Hepatocyte (in vitro differentiated cells): Measurements from ENCODE around the gene INPP4B. TPM values are rescaled to one million over a fixed set of nuclear protein-coding genes. Genes with fewer than 3 reads are reported as not detected.

Source experiments
- DNase-seq: peaks from one replicate; pipeline ENCODE4 v3.0.0-alpha.2; 2016; ENCODE audit warnings: low spot score
- H2AFZ ChIP-seq: fragments of 200-600 bp; sonication (generic); 2 replicates; pipeline ENCODE4 v1.6.0; 2016; ENCODE audit warnings: antibody characterized with exemption, mild to moderate bottlenecking
- H3K27ac ChIP-seq: fragments of 200-600 bp; sonication (generic); 2 replicates; pipeline ENCODE4 v1.5.1; 2016; ENCODE audit warnings: mild to moderate bottlenecking
- H3K27me3 ChIP-seq: fragments of 200-600 bp; sonication (generic); 2 replicates; pipeline ENCODE4 v1.6.1; 2016
- H3K36me3 ChIP-seq: fragments of 200-600 bp; sonication (generic); replicated peaks from 2 replicates; pipeline ENCODE4 v1.5.1; 2016; ENCODE audit warnings: low read depth; ENCODE audit not compliant: insufficient read depth
- H3K4me1 ChIP-seq: fragments of 200-600 bp; sonication (generic); 2 replicates; pipeline ENCODE4 v1.5.1; 2016; ENCODE audit warnings: mild to moderate bottlenecking, moderate library complexity; ENCODE audit not compliant: insufficient read depth
- H3K4me2 ChIP-seq: fragments of 200-600 bp; sonication (generic); 2 replicates; pipeline ENCODE4 v1.6.0; 2016
- H3K4me3 ChIP-seq: fragments of 200-600 bp; sonication (generic); 2 replicates; pipeline ENCODE4 v1.5.1; 2016; ENCODE audit warnings: mild to moderate bottlenecking
- H3K79me2 ChIP-seq: fragments of 200-600 bp; sonication (generic); 2 replicates; pipeline ENCODE4 v1.6.0; 2017; ENCODE audit warnings: mild to moderate bottlenecking
- H3K9me2 ChIP-seq: fragments of 200-600 bp; sonication (generic); replicated peaks from 2 replicates; pipeline ENCODE4 v1.6.0; 2017; ENCODE audit warnings: mild to moderate bottlenecking; ENCODE audit not compliant: insufficient read depth
- H3K9me3 ChIP-seq: fragments of 200-600 bp; sonication (generic); 2 replicates; pipeline ENCODE4 v1.5.1; 2016; ENCODE audit warnings: low read depth, mild to moderate bottlenecking
- H4K20me1 ChIP-seq: fragments of 200-600 bp; sonication (generic); 2 replicates; pipeline ENCODE4 v1.6.0; 2016; ENCODE audit warnings: mild to moderate bottlenecking; ENCODE audit not compliant: insufficient read depth, poor library complexity, severe bottlenecking
- EZH2 ChIP-seq: fragments of 200-600 bp; sonication (generic); IDR thresholded peaks from 2 replicates; pipeline ENCODE4 v1.6.1; 2016; ENCODE audit warnings: antibody characterized with exemption, mild to moderate bottlenecking, borderline replicate concordance
- EZH2phosphoT487 ChIP-seq: fragments of 200-600 bp; sonication (generic); IDR thresholded peaks from one replicate; pipeline ENCODE4 v1.6.1; 2018; ENCODE audit warnings: antibody characterized with exemption, mild to moderate bottlenecking, low read depth, moderate library complexity; ENCODE audit not compliant: unreplicated experiment, severe bottlenecking
- WGBS: methylation state at CpG from one replicate; pipeline ENCODE4 v1.1.6; 2016; ENCODE audit warnings: low lambda C conversion rate; ENCODE audit errors: missing lambda C conversion rate; 5-methylcytosine and 5-hydroxymethylcytosine counted together
- polyA plus RNA-seq: library from polyadenylated mRNA; unstranded; fragments of >200 nt; fragmentation: Nextera tagmentation; extraction: Ambion mirVana; gene quantifications from 2 replicates; pipeline ENCODE4 v1.2.1, GENCODE V29; 2016
- total RNA-seq: library from RNA; depleted of rRNA; stranded (reverse); fragments of >200 nt; gene quantifications from 2 replicates; pipeline ENCODE4 v1.2.3, GENCODE V29; 2014
- TF ChIP-seq, protein P1 (sequence below): fragments of 200-600 bp; sonication (generic); IDR thresholded peaks from 2 replicates; pipeline ENCODE4 v1.5.1; 2016; ENCODE audit warnings: antibody characterized with exemption, mild to moderate bottlenecking; ENCODE audit not compliant: poor library complexity

The INPP4B gene
- total and polyA plus RNA-seq, 2 experiments from 2014 or later, result 4.2 to 7.1 TPM

DNA sequence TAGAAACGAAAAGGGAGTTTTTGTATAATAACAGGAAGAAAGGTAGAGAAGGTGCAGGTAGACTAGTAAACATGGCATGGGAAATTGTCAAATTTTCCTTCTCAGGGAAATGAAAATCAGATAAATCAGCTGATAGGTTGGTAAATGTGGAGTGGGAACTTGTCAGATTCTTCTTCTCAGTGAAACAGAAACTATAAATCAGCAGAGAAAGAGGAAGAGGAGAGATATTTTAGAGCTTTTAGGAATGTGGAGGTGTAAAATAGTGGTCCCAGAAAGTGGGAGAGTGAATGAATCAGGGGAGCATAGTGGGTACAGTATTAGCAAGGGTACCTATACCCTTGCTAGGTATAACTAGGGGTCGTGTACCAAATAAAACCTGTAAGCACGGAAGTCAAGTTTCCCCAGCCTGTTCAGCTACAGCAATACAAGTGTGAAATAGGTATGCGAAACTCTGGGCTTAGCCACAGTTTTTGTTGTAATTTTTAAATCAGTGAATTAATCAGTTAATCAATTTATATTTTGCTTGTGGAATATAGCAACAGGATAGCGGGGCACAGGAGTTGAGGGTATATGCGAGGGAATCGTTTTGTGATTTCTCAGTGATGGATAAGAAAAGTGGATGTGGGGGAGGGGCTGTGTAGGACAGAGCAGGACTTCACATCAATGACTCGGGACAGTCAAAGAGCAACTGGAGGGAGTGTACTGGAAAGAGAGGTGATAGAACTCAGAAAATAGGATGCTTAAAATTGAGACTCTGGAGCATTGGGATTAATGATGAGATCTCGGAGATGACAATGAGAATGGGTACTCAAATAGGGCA is 561.5 kb downstream of the INPP4B start:
- H3K79me2 ChIP-seq, result no peaks in the 10 kb centered on the region
- no peaks in the 10 kb centered on the region for H3K4me1 ChIP-seq
- no peak overlapping the region for H3K27ac ChIP-seq
- no peak overlapping the region for H3K4me3 ChIP-seq
- no peak overlapping the region for H3K4me2 ChIP-seq
- H3K36me3 ChIP-seq, result no peaks in the 10 kb centered on the region
- H4K20me1 ChIP-seq, result no peaks in the 10 kb centered on the region
- H3K9me3 ChIP-seq, result no peaks in the 10 kb centered on the region
- 90% methylated on average over 9 of the region's 9 CpGs for WGBS
- H2AFZ ChIP-seq, result no peak overlapping the region
- no peak for DNase-seq
- no peaks in the 10 kb centered on the region for H3K9me2 ChIP-seq
- no peaks in the 10 kb centered on the region for H3K27me3 ChIP-seq
- TF ChIP-seq, protein P1, sequence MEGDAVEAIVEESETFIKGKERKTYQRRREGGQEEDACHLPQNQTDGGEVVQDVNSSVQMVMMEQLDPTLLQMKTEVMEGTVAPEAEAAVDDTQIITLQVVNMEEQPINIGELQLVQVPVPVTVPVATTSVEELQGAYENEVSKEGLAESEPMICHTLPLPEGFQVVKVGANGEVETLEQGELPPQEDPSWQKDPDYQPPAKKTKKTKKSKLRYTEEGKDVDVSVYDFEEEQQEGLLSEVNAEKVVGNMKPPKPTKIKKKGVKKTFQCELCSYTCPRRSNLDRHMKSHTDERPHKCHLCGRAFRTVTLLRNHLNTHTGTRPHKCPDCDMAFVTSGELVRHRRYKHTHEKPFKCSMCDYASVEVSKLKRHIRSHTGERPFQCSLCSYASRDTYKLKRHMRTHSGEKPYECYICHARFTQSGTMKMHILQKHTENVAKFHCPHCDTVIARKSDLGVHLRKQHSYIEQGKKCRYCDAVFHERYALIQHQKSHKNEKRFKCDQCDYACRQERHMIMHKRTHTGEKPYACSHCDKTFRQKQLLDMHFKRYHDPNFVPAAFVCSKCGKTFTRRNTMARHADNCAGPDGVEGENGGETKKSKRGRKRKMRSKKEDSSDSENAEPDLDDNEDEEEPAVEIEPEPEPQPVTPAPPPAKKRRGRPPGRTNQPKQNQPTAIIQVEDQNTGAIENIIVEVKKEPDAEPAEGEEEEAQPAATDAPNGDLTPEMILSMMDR, result no peak
- TF ChIP-seq EZH2phosphoT487 (no peak), EZH2 (no peak)

DNA sequence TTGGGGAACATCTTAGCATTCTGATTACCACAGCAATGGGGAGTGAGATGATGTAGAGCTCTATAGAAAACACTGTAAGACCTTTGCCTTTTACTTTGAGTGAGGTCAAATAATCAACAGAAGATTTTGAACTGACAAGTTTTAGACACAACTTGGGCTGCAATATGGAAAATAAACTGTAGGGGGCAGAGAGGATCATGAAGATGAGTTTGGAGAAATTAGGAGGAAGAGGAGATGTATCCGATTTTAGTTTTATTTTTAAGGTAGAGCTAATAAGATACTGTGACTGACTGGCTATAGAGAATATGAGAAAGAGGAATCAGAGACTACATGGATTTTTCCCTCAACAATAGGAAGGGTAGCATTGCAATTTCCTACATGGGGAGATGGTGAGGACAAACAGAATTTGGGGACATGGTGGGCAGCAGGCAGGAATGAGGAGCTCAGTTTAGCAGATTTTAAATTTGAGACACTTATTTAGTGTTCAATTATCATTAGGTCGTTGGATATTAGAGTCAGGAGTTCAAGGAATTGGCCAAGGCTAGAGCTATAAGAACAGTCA is 563.1 kb downstream of the INPP4B start:
- DNase-seq, result peak; percentile 16
- Histone ChIP-seq H3K36me3 (no peaks in the 10 kb centered on the region), H3K27ac (no peak overlapping the region), H3K27me3 (no peaks in the 10 kb centered on the region), H3K9me3 (no peaks in the 10 kb centered on the region), H3K4me2 (no peak overlapping the region), H3K4me3 (no peak overlapping the region), H4K20me1 (no peaks in the 10 kb centered on the region), H3K4me1 (no peaks in the 10 kb centered on the region), H2AFZ (no peak overlapping the region), H3K9me2 (no peaks in the 10 kb centered on the region), H3K79me2 (no peaks in the 10 kb centered on the region)
- WGBS, result 24% methylated on average over 2 of the region's 2 CpGs
- TF ChIP-seq, protein P1, result peak; percentile 45
- TF ChIP-seq EZH2, result no peak

DNA sequence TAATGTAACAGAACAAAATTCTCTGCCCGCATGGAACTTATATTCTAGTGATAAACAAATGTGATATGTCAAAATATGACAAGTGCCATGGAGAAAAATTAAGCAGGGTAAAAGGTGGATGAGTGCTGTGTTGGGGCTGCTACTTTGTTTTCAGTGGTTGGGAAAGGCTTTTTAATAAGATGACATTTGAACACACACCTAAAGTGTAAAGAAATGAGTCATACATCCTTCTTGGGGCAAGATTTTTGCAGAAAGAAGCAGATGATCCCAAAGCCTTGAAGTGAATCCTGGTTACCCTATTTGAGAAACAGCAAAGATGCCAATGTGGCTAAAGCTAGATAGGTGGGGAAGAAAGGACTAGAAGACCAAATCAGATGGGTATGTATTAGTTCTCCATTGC is 564.1 kb downstream of the INPP4B start:
- WGBS, result 97% methylated on average over 1 of the region's 1 CpG
- Histone ChIP-seq H3K9me2 (no peaks in the 10 kb centered on the region), H2AFZ (no peak overlapping the region), H3K4me1 (no peaks in the 10 kb centered on the region), H3K79me2 (no peaks in the 10 kb centered on the region), H3K36me3 (no peaks in the 10 kb centered on the region), H3K27ac (no peak overlapping the region), H3K9me3 (no peaks in the 10 kb centered on the region), H4K20me1 (no peaks in the 10 kb centered on the region), H3K27me3 (no peaks in the 10 kb centered on the region), H3K4me3 (no peak overlapping the region), H3K4me2 (no peak overlapping the region)
- TF ChIP-seq EZH2phosphoT487 (no peak), EZH2 (no peak)
- TF ChIP-seq, protein P1, result no peak
- no peak for DNase-seq
